HEK293 (cell line): ENCODE measurements around the gene CHCHD6.

Experiments
- TRIM28 ChIP-seq: IDR thresholded peaks from 2 replicates; pipeline ENCODE4 v1.6.1; 2011; ENCODE audit warnings: low read length, control low read depth, borderline replicate concordance
- ZNF121 ChIP-seq: fragments of 450-650 bp; formaldehyde crosslinking; IDR thresholded peaks from 2 replicates; pipeline ENCODE4 v1.5.1; 2016; ENCODE audit warnings: missing biosample characterization, missing genetic modification characterization
- ZNF138 ChIP-seq: fragments of 450-650 bp; formaldehyde crosslinking; IDR thresholded peaks from 2 replicates; pipeline ENCODE4 v1.5.1; 2016; ENCODE audit warnings: missing biosample characterization, missing genetic modification characterization, borderline replicate concordance
- ZNF449 ChIP-seq: fragments of 450-650 bp; formaldehyde crosslinking; IDR thresholded peaks from 2 replicates; pipeline ENCODE4 v1.5.1; 2017; ENCODE audit warnings: missing biosample characterization, mild to moderate bottlenecking, missing genetic modification characterization, moderate library complexity
- ZNF549 ChIP-seq: fragments of 450-650 bp; IDR thresholded peaks from 2 replicates; pipeline ENCODE4 v1.5.1; 2018; ENCODE audit warnings: missing biosample characterization, missing genetic modification characterization, mild to moderate bottlenecking, inconsistent platforms, moderate library complexity

DNA sequence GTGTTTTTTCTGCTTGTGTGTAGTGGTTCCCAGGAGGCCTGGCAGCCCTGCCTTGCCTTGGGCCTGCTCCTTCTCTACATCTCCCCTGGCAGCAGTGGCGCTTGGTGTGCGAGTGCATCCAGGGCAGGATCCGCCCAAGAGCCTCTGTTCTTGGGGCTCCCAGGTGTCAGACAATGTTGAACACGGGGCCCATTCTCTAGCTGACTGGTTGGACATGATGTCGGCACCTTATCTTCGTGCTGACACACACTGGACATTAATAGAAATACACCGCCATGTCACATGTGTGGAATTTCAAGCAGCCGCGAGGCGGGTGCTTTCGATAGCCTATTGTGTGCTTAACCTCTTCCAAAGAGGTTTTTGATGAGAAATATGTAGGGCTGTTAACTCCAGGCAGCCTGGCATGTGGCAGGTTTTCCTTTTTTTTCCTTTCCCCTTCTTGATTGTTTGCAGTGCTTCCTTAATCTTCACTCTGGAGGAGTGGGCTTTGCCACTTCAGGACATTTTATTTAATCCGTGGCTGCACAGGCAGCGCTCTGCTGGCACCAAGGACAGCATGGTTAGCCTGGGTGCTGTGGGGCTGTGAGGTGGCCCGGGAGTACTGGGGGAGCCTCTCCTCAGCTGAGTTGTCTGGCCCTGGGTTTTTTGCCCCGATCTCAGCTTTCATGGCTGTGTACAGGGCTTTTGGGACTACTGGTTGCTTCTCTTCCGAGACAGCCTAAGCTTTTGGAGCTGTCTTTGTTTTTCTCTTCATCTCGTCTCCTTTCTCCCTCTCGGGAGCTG is 42.5 kb downstream of the CHCHD6 start:
- TF ChIP-seq ZNF121 (tag by site-specific recombination), result no peak
- no peak for TF ChIP-seq ZNF449
- TF ChIP-seq ZNF549, result no peak
- TF ChIP-seq ZNF138 (tag by site-specific recombination), result no peak
- TF ChIP-seq TRIM28, result no peak
